CD4-positive, alpha-beta memory T cell (primary cell): ENCODE data around the gene GAS2L2. TPM values are rescaled to one million over a fixed set of nuclear protein-coding genes. Genes with fewer than 3 reads are reported as not detected.
A peak's percentile ranks its signal among the peaks of the same experiment; 100 is the strongest.

Experiments
- CTCF ChIA-PET: fragments of 350-600 bp; sonication (Branson Sonifier 250); formaldehyde crosslinking; loops from one replicate; lab custom pipeline; 2021; ENCODE audit warnings: inconsistent platforms; ENCODE audit not compliant: partially characterized antibody; lab: Charles Lee
- POLR2A ChIA-PET: fragments of 350-600 bp; sonication (Branson Sonifier 250); formaldehyde crosslinking; loops from one replicate; lab custom pipeline; 2021; ENCODE audit not compliant: partially characterized antibody; lab: Charles Lee
- DNase-seq, 5 donors: peaks; one replicate each; pipeline versions ENCODE4 v3.0.0 to v3.0.0-alpha.2; 2020 to 2022; ENCODE audit warnings: mixed read lengths in 1 of 5
- H3K27ac ChIP-seq: one replicate; pipeline ENCODE4 v1.7.0; 2013; ENCODE audit warnings: low read depth, low read length
- H3K27me3 ChIP-seq: 2 replicates; pipeline ENCODE4 v1.7.0; 2013; ENCODE audit warnings: mild to moderate bottlenecking, low read length, moderate library complexity; ENCODE audit not compliant: insufficient read depth
- H3K36me3 ChIP-seq: 2 replicates; pipeline ENCODE4 v1.7.0; 2013; ENCODE audit warnings: mild to moderate bottlenecking, low read length, moderate library complexity; ENCODE audit not compliant: insufficient read depth
- H3K4me1 ChIP-seq: 2 replicates; pipeline ENCODE4 v1.7.0; 2013; ENCODE audit warnings: mild to moderate bottlenecking, low read length, moderate library complexity; ENCODE audit not compliant: insufficient read depth
- H3K4me3 ChIP-seq, 2 donors: one replicate each; pipeline ENCODE4 v1.7.0; 2013; ENCODE audit warnings: low read length in 2 of 2, mild to moderate bottlenecking in 1 of 2
- H3K9me3 ChIP-seq, 2 donors: one replicate each; pipeline ENCODE4 v1.7.0; 2013; ENCODE audit warnings: low read length in 2 of 2, control low read depth in 1 of 2; ENCODE audit not compliant: control insufficient read depth in 1 of 2
- H3K27ac Mint-ChIP-seq, 7 donors: one replicate each; pipeline ENCODE4 v1.8.0; 2020 to 2021; ENCODE audit warnings: mixed read lengths in 7 of 7, mild to moderate bottlenecking in 6 of 7, inconsistent platforms in 3 of 7, moderate library complexity in 3 of 7
- H3K27me3 Mint-ChIP-seq, 2 donors: one replicate each; pipeline ENCODE4 v1.8.0; 2020 to 2021; ENCODE audit warnings: mixed read lengths in 2 of 2
- H3K36me3 Mint-ChIP-seq, 2 donors: one replicate each; pipeline ENCODE4 v1.8.0; 2020 to 2021; ENCODE audit warnings: mixed read lengths in 2 of 2, inconsistent platforms in 1 of 2, mild to moderate bottlenecking in 1 of 2
- H3K4me1 Mint-ChIP-seq, 4 donors: one replicate each; pipeline ENCODE4 v1.8.0; 2020 to 2021; ENCODE audit warnings: mixed read lengths in 4 of 4, mild to moderate bottlenecking in 1 of 4
- H3K4me3 Mint-ChIP-seq, 8 donors: one replicate each; pipeline ENCODE4 v1.8.0; 2020 to 2021; ENCODE audit warnings: mixed read lengths in 8 of 8, mild to moderate bottlenecking in 7 of 8, moderate library complexity in 6 of 8, inconsistent platforms in 3 of 8
- H3K9me3 Mint-ChIP-seq, 8 donors: one replicate each; pipeline ENCODE4 v1.8.0; 2020 to 2021; ENCODE audit warnings: mixed read lengths in 8 of 8, mild to moderate bottlenecking in 5 of 8, inconsistent platforms in 3 of 8, moderate library complexity in 1 of 8
- intact Hi-C: fragments of 100-400 bp; cut with micrococcal nuclease; formaldehyde crosslinking; loops from one replicate; pipeline ENCODE4 v1.15.1; 2023
- polyA plus RNA-seq, 2 donors: library from polyadenylated mRNA; unstranded; fragments of 300-500 nt; fragmentation: Illumina TruSeq; gene quantifications; one replicate each; pipeline ENCODE4 v1.2.3, GENCODE V29; 2021
- total RNA-seq, 2 experiments: library from RNA; stranded (reverse); gene quantifications; one replicate each; pipeline ENCODE4 v1.2.3, GENCODE V29; 2021

GAS2L2 gene
- total and polyA plus RNA-seq, 4 experiments from 2014 or later = 0.13 to 0.26 TPM; not detected in 2

- no peak overlapping the region for H3K27ac ChIP-seq
- Mint-ChIP-seq H3K27ac (peak overlapping the region in 4 of 7 donors; percentile 5 to 44 (median 16)), H3K9me3 (no peaks in the 10 kb centered on the region)
These were observed 22.5 kb downstream of the GAS2L2 start for GRCh38 chr17:35730400-35731005.

GRCh38 chr17:35729405-35729833, 23.6 kb downstream of the GAS2L2 start:
- intact Hi-C loops = loop anchor here (10.0 kb wide), 1 partner anchor 65 kb away; no protein-coding TSS in a partner anchor
- ChIA-PET POLR2A (interaction anchor here (0.6 to 2.0 kb wide), 2 partner anchors 79 to 273 kb away, joined by 4 to 8 read pairs; partner anchors contain the start of gene TAF15), CTCF (no interaction called here)
- Mint-ChIP-seq H3K27ac (peak overlapping the region in 1 of 7 donors; percentile 43), H3K36me3 (peaks cover 28 to 36% of the 10 kb centered on the region in 2 donors), H3K9me3 (no peaks in the 10 kb centered on the region), H3K4me1 (peaks cover 9 to 32% (median 18%) of the 10 kb centered on the region in 4 donors), H3K4me3 (peak overlapping the region in 1 of 8 donors; percentile 39), H3K27me3 (no peaks in the 10 kb centered on the region)
- Histone ChIP-seq H3K36me3 (peaks cover 16% of the 10 kb centered on the region), H3K27ac (no peak overlapping the region), H3K9me3 (no peaks in the 10 kb centered on the region), H3K4me1 (peaks cover 12% of the 10 kb centered on the region), H3K27me3 (no peaks in the 10 kb centered on the region), H3K4me3 (no peak overlapping the region)
- DNase-seq = no peak

More at GRCh38 chr17:35730400-35731005, 22.5 kb downstream of the GAS2L2 start:
- H3K4me3 Mint-ChIP-seq = peak overlapping the region; percentile 74 to 85 (median 78)
- H3K4me1 Mint-ChIP-seq = peaks cover 9 to 32% (median 18%) of the 10 kb centered on the region in 4 donors
- ChIA-PET POLR2A (interaction anchor here (0.9 to 2.0 kb wide), 3 partner anchors 17 to 168 kb away, joined by 3 to 8 read pairs (median 3); partner anchors contain the start of gene TAF15), CTCF (interaction anchor here (1.0 to 2.1 kb wide), 4 partner anchors 8 to 34 kb away, joined by 3 to 13 read pairs (median 5); no protein-coding TSS in a partner anchor)
- peaks cover 12% of the 10 kb centered on the region for H3K4me1 ChIP-seq
- H3K36me3 ChIP-seq = peaks cover 5% of the 10 kb centered on the region
- no peaks in the 10 kb centered on the region for H3K27me3 ChIP-seq
- no peaks in the 10 kb centered on the region for H3K27me3 Mint-ChIP-seq
- no peak for DNase-seq
- intact Hi-C loops = no loop called here
- H3K4me3 ChIP-seq = no peak overlapping the region
- H3K36me3 Mint-ChIP-seq = peaks cover 17 to 25% of the 10 kb centered on the region in 2 donors
- no peaks in the 10 kb centered on the region for H3K9me3 ChIP-seq

GRCh38 chr17:35728551-35728950, 24.5 kb downstream of the GAS2L2 start:
- Mint-ChIP-seq H3K27ac (no peak overlapping the region), H3K4me3 (no peak overlapping the region), H3K27me3 (no peaks in the 10 kb centered on the region), H3K4me1 (peaks cover 9 to 32% (median 18%) of the 10 kb centered on the region in 4 donors), H3K9me3 (no peaks in the 10 kb centered on the region), H3K36me3 (peaks cover 36 to 45% of the 10 kb centered on the region in 2 donors)
- Histone ChIP-seq H3K9me3 (no peaks in the 10 kb centered on the region), H3K4me3 (no peak overlapping the region), H3K27ac (no peak overlapping the region), H3K4me1 (peaks cover 12% of the 10 kb centered on the region), H3K27me3 (no peaks in the 10 kb centered on the region), H3K36me3 (peaks cover 25% of the 10 kb centered on the region)
- intact Hi-C loops = loop anchor here (10.0 kb wide), 1 partner anchor 64 kb away; no protein-coding TSS in a partner anchor
- CTCF ChIA-PET = interaction anchor here (1.0 kb wide), 1 partner anchor 35 kb away, joined by 5 read pairs; no protein-coding TSS in a partner anchor
- POLR2A ChIA-PET = no interaction called here
- DNase-seq = no peak

- H3K27me3 ChIP-seq = no peaks in the 10 kb centered on the region
- intact Hi-C loops = loop anchor here (10.0 kb wide), 1 partner anchor 63 kb away; no protein-coding TSS in a partner anchor
- H3K4me3 ChIP-seq = no peak overlapping the region
- Mint-ChIP-seq H3K27me3 (no peaks in the 10 kb centered on the region), H3K36me3 (peaks cover 43 to 54% of the 10 kb centered on the region in 2 donors), H3K27ac (peak overlapping the region in 2 of 7 donors; percentile 14 to 40), H3K4me1 (peaks cover 9 to 30% (median 15%) of the 10 kb centered on the region in 4 donors), H3K9me3 (no peaks in the 10 kb centered on the region), H3K4me3 (no peak overlapping the region)
- no peak overlapping the region for H3K27ac ChIP-seq
- ChIA-PET CTCF (interaction anchor here (1.2 kb wide), 1 partner anchor 20 kb away, joined by 4 read pairs; no protein-coding TSS in a partner anchor), POLR2A (no interaction called here)
- no peak for DNase-seq
- peaks cover 12% of the 10 kb centered on the region for H3K4me1 ChIP-seq
- no peaks in the 10 kb centered on the region for H3K9me3 ChIP-seq
- peaks cover 27% of the 10 kb centered on the region for H3K36me3 ChIP-seq
These were observed 25.4 kb downstream of the GAS2L2 start for GRCh38 chr17:35727635-35728034.

GRCh38 chr17:35726953-35727460, 26.0 kb downstream of the GAS2L2 start:
- Histone ChIP-seq H3K27ac (no peak overlapping the region), H3K36me3 (peaks cover 27% of the 10 kb centered on the region), H3K4me3 (no peak overlapping the region), H3K9me3 (no peaks in the 10 kb centered on the region), H3K27me3 (no peaks in the 10 kb centered on the region), H3K4me1 (peaks cover 12% of the 10 kb centered on the region)
- Mint-ChIP-seq H3K36me3 (peaks cover 43 to 57% of the 10 kb centered on the region in 2 donors), H3K27ac (no peak overlapping the region), H3K4me3 (no peak overlapping the region), H3K4me1 (peaks cover 9 to 24% (median 12%) of the 10 kb centered on the region in 4 donors), H3K9me3 (no peaks in the 10 kb centered on the region), H3K27me3 (no peaks in the 10 kb centered on the region)
- ChIA-PET POLR2A (no interaction called here), CTCF (interaction anchor here (1.2 kb wide), 1 partner anchor 20 kb away, joined by 4 read pairs; no protein-coding TSS in a partner anchor)
- DNase-seq = no peak
- intact Hi-C loops = loop anchor here (10.0 kb wide), 1 partner anchor 62 kb away; no protein-coding TSS in a partner anchor

- CTCF ChIA-PET = interaction anchor here (1.4 kb wide), 1 partner anchor 37 kb away, joined by 3 read pairs; no protein-coding TSS in a partner anchor
- intact Hi-C loops = loop anchor here (10.0 kb wide), 1 partner anchor 62 kb away; no protein-coding TSS in a partner anchor
These were observed 26.7 kb downstream of the GAS2L2 start for GRCh38 chr17:35726127-35726952.

More at GRCh38 chr17:35726127-35726952, 26.7 kb downstream of the GAS2L2 start:
- H3K4me3 Mint-ChIP-seq = no peak overlapping the region
- H3K27me3 Mint-ChIP-seq = no peaks in the 10 kb centered on the region
- POLR2A ChIA-PET = no interaction called here
- no peak overlapping the region for H3K27ac ChIP-seq
- no peak overlapping the region for H3K27ac Mint-ChIP-seq
- H3K4me3 ChIP-seq = no peak overlapping the region
- no peak for DNase-seq
- H3K4me1 Mint-ChIP-seq = peaks cover 9 to 24% (median 12%) of the 10 kb centered on the region in 4 donors
- peaks cover 47 to 63% of the 10 kb centered on the region in 2 donors for H3K36me3 Mint-ChIP-seq
- no peaks in the 10 kb centered on the region for H3K9me3 Mint-ChIP-seq
- H3K27me3 ChIP-seq = no peaks in the 10 kb centered on the region
- H3K36me3 ChIP-seq = peaks cover 30% of the 10 kb centered on the region
- H3K9me3 ChIP-seq = no peaks in the 10 kb centered on the region
- H3K4me1 ChIP-seq = peaks cover 11% of the 10 kb centered on the region
